Measurements from ENCODE around the gene TACR3.
"Not testable (repeated sequence)": the region's sequence is repeated elsewhere in the genome, so short reads cannot be mapped to it uniquely, and the experiment has no call there.

GRCh38 chr4:103666764-103667163, 53.0 kb downstream of the TACR3 start:
- TF ChIP-seq ZNF274 (IDR thresholded peaks at IDR 0.05; ENCODE audit: low read depth, low read length); YY1 (IDR thresholded peaks at IDR 0.05; ENCODE audit: insufficient read depth, insufficient read length); SUZ12 (IDR thresholded peaks at IDR 0.05; ENCODE audit: extremely low read depth, insufficient read depth, insufficient read length): not testable (repeated sequence)

Measured in NT2/D1 (cell line).